ENCODE measurements around the gene NEMP2.
"Not testable (repeated sequence)": the region's sequence is repeated elsewhere in the genome, so short reads cannot be mapped to it uniquely, and the experiment has no call there.

NEMP2 gene

GRCh38 chr2:190524928-190525327, 9.6 kb downstream of the NEMP2 start:
- no peak for DNase-seq

GRCh38 chr2:190519975-190520767, 14.4 kb downstream of the NEMP2 start:
- no peak for DNase-seq

- DNase-seq: no peak
Observed at GRCh38 chr2:190517468-190517867, 17.1 kb downstream of the NEMP2 start.

- no peak for DNase-seq
Observed at GRCh38 chr2:190515687-190516086, 18.8 kb downstream of the NEMP2 start.

- DNase-seq: no peak
Observed at GRCh38 chr2:190514676-190515075, 19.8 kb downstream of the NEMP2 start.

- DNase-seq: no peak
Observed at GRCh38 chr2:190513877-190514276, 20.6 kb downstream of the NEMP2 start.

- DNase-seq: no peak
Observed at GRCh38 chr2:190512539-190513095, 21.9 kb downstream of the NEMP2 start.

- DNase-seq: no peak
Observed at GRCh38 chr2:190511104-190511503, 23.4 kb downstream of the NEMP2 start.

GRCh38 chr2:190509895-190510294, 24.6 kb downstream of the NEMP2 start:
- DNase-seq: not testable (repeated sequence)

- no peak for DNase-seq
Observed at GRCh38 chr2:190507135-190507534, 27.4 kb downstream of the NEMP2 start.

GRCh38 chr2:190506666-190507065, 27.9 kb downstream of the NEMP2 start:
- no peak for DNase-seq

GRCh38 chr2:190505696-190506095, 28.8 kb downstream of the NEMP2 start:
- DNase-seq: no peak

- no peak for DNase-seq
Observed at GRCh38 chr2:190504912-190505311, 29.6 kb downstream of the NEMP2 start.

GRCh38 chr2:190503088-190503487, 31.4 kb downstream of the NEMP2 start:
- DNase-seq: no peak

- no peak for DNase-seq
Observed at GRCh38 chr2:190501702-190502407, 32.7 kb downstream of the NEMP2 start.

GRCh38 chr2:190501231-190501630, 33.3 kb downstream of the NEMP2 start:
- DNase-seq: no peak

GRCh38 chr2:190500054-190500502, 34.4 kb downstream of the NEMP2 start:
- DNase-seq: no peak

GRCh38 chr2:190499273-190499672, 35.2 kb downstream of the NEMP2 start:
- DNase-seq: no peak

- no peak for DNase-seq
Observed at GRCh38 chr2:190497428-190497827, 37.1 kb downstream of the NEMP2 start.

GRCh38 chr2:190494600-190495227, 39.8 kb downstream of the NEMP2 start:
- not testable (repeated sequence) for DNase-seq

- no peak for DNase-seq
Observed at GRCh38 chr2:190493095-190493494, 41.4 kb downstream of the NEMP2 start.

GRCh38 chr2:190490502-190490901, 44.0 kb downstream of the NEMP2 start:
- DNase-seq: no peak

- DNase-seq: no peak
Observed at GRCh38 chr2:190489475-190489874, 45.0 kb downstream of the NEMP2 start.
